ENCODE results near the gene SH3RF3. TPM values are rescaled to one million over a fixed set of nuclear protein-coding genes. Genes with fewer than 3 reads are reported as not detected.

Gene SH3RF3
- total RNA-seq, 2 donors from 2014 or later: 1.0 to 1.7 TPM

- no peak overlapping the region for H3K27ac Mint-ChIP-seq
- peak in 1 of 2 donors; percentile 53 for DNase-seq (ENCODE audit: low spot score in 2 of 2)
- ATAC-seq: peak; percentile 44 to 73
- no peaks in the 10 kb centered on the region for H3K9me3 Mint-ChIP-seq
- peaks cover 0 to 6% of the 10 kb centered on the region in 2 donors for H3K36me3 Mint-ChIP-seq
These were observed 433 bp downstream of the SH3RF3 start for GRCh38 chr2:109129356-109129920.

GRCh38 chr2:109129921-109130722 lies 1.1 kb downstream of the SH3RF3 start:
- no peak for ATAC-seq
- H3K27ac Mint-ChIP-seq: peak overlapping the region; percentile 72 to 83
- peak in 1 of 2 donors; percentile 24 for DNase-seq (ENCODE audit: low spot score in 2 of 2)
- H3K36me3 Mint-ChIP-seq: peaks cover 0 to 6% of the 10 kb centered on the region in 2 donors
- H3K9me3 Mint-ChIP-seq: no peaks in the 10 kb centered on the region

- no peaks in the 10 kb centered on the region for H3K9me3 Mint-ChIP-seq
- H3K27ac Mint-ChIP-seq: no peak overlapping the region
- DNase-seq (ENCODE audit: low spot score in 2 of 2) (no peak), ATAC-seq (no peak)
- H3K36me3 Mint-ChIP-seq: peaks cover 0 to 6% of the 10 kb centered on the region in 2 donors
These were observed 1.7 kb downstream of the SH3RF3 start for GRCh38 chr2:109130723-109130995.

- Mint-ChIP-seq H3K36me3 (peaks cover 0 to 6% of the 10 kb centered on the region in 2 donors), H3K9me3 (no peaks in the 10 kb centered on the region), H3K27ac (no peak overlapping the region)
- DNase-seq (ENCODE audit: low spot score in 2 of 2) (no peak), ATAC-seq (no peak)
These were observed 2.8 kb downstream of the SH3RF3 start for GRCh38 chr2:109131777-109132176.

DNA sequence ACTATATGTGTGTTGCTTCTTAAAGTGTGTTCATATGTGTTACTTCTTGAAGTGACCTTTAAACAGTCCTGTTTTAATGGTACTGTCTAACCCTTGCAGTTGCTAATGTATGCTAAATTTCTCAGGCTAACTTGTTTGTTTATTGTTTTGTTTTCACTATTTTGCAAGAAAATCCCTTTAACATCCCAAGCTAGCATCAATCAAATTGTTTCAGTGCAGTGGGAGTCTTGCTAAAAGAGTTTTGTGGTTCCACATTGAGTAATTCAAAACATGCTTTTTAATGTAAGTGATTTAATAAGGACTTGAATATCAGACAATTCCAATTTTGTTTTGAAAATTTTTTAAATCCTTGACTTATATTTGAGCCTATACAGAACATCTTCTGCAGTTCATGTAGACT lies 3.6 kb downstream of the SH3RF3 start:
- Mint-ChIP-seq H3K27ac (no peak overlapping the region), H3K36me3 (peaks cover 0 to 6% of the 10 kb centered on the region in 2 donors), H3K9me3 (no peaks in the 10 kb centered on the region)
- DNase-seq (ENCODE audit: low spot score in 2 of 2) (no peak), ATAC-seq (no peak)

DNA sequence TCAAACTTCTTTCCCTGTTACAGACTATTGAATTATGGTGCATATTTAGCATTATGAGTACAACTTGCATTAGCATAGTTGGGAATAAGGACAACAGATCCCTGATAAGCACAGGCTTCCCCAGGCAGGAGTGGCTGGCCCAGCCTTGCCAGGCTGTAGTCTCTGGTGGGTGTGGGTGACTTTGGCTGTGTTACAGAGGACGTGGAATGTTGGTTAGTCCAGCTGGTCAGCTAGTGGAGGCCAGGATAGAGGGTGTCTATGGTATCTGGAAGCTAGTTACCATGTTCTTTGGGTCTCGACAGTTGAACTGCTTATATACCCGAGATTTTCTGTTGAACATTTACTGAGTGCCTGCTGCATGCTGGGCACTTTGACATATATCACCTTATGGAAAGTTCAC lies 4.7 kb downstream of the SH3RF3 start:
- H3K9me3 Mint-ChIP-seq: no peaks in the 10 kb centered on the region
- no peak for ATAC-seq
- H3K36me3 Mint-ChIP-seq: peaks cover 0 to 6% of the 10 kb centered on the region in 2 donors
- no peak overlapping the region for H3K27ac Mint-ChIP-seq
- no peak for DNase-seq (ENCODE audit: low spot score in 2 of 2)

- H3K27ac Mint-ChIP-seq: no peak overlapping the region
These were observed 5.8 kb downstream of the SH3RF3 start for GRCh38 chr2:109134741-109135358.

DNA sequence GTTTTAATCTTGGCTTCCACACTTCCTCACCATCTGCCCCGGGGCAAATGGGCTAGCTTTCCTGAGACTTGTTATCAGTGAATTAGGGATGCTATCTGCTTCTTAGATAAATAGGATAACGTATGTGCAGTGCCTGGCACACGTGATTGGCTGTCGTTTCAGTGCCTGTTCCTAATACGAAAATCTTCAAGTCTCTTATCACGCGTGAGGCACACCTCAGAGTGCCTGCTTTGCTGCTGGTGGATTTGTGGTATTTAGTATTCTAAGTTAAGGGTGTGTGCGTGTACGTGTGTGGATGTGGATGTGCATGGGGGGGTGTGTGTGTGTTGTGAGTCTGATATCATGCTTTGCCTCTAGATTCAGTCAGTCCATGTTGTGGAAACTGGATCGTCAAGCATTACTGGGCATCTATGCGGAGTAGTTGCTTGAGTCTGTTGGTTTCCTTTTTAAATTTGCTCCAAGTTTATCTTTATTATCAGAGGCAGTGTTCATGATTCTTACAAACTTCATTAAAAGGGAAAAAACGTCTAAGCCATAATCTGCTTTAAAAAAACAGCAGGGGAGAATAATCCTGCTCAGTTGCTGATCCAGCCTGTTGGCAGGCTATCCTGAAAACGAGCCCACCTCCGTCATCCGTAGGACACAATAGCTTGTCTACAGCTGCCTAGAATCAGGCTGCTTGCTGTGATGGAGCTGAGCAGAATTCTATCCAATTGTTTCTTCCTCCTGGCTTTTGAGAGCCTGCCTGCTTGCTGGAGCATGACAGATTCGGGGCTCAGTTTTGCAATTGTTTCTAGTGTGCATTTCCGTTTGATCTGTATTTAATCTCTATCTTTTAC lies 6.6 kb downstream of the SH3RF3 start:
- H3K36me3 Mint-ChIP-seq: no peaks in the 10 kb centered on the region
- H3K9me3 Mint-ChIP-seq: no peaks in the 10 kb centered on the region
- DNase-seq (ENCODE audit: low spot score in 2 of 2) (peak in 1 of 2 donors; percentile 28), ATAC-seq (no peak)
- H3K27ac Mint-ChIP-seq: no peak overlapping the region

More at GRCh38 chr2:109134741-109135358, 5.8 kb downstream of the SH3RF3 start:
- no peak for DNase-seq (ENCODE audit: low spot score in 2 of 2)
- peaks cover 0 to 6% of the 10 kb centered on the region in 2 donors for H3K36me3 Mint-ChIP-seq
- H3K9me3 Mint-ChIP-seq: no peaks in the 10 kb centered on the region
- ATAC-seq: peak in 1 of 2 donors; percentile 24

- no peak overlapping the region for H3K27ac Mint-ChIP-seq
- peak in 1 of 2 donors; percentile 4 for DNase-seq (ENCODE audit: low spot score in 2 of 2)
- no peaks in the 10 kb centered on the region for H3K9me3 Mint-ChIP-seq
- no peaks in the 10 kb centered on the region for H3K36me3 Mint-ChIP-seq
- no peak for ATAC-seq
These were observed 7.5 kb downstream of the SH3RF3 start for GRCh38 chr2:109136542-109136941.

- DNase-seq (ENCODE audit: low spot score in 2 of 2): no peak
- H3K9me3 Mint-ChIP-seq: no peaks in the 10 kb centered on the region
- H3K36me3 Mint-ChIP-seq: no peaks in the 10 kb centered on the region
- H3K27ac Mint-ChIP-seq: no peak overlapping the region
- ATAC-seq: no peak
These were observed 8.6 kb downstream of the SH3RF3 start for GRCh38 chr2:109137616-109138015.

DNA sequence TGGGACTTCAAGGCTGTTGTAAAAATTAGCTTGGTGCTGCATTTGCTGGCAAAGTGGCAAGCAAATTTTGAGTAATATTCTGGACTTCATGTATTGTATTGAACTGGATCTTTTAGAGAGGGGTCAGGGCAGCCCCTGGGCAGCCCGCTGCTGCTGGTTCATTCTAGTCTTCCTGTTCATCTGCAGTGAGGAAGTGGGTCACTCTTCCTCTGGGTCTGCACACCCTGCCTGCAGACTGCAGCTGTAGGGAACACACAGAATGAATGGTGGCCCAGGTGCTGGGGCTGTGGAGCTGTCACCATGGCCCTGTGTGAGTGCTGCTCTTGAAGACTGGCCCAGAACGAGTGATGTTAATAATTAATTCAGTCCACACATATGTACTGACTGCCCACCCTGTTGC lies 9.4 kb downstream of the SH3RF3 start:
- H3K27ac Mint-ChIP-seq: no peak overlapping the region
- ATAC-seq (no peak), DNase-seq (ENCODE audit: low spot score in 2 of 2) (no peak)
- no peaks in the 10 kb centered on the region for H3K36me3 Mint-ChIP-seq
- H3K9me3 Mint-ChIP-seq: no peaks in the 10 kb centered on the region

DNA sequence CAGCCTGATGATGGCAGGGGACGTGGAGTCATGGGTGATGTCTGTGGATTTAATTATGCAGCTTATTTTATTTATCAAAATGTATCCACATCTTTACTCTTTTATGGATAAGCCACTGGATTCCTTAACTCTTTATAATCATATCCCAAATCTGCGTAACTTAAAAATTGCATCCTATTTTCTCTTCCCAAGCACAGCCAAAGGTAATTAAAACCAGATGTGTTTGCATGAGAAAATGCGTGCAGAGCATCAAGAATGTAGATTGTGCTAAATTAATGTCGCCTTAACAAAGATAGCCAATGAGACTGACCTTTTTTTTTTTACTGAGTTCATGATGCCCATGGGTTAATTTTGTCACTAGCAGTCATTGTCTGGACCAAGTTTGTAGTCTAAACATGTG lies 10.0 kb downstream of the SH3RF3 start:
- Mint-ChIP-seq H3K27ac (no peak overlapping the region), H3K36me3 (no peaks in the 10 kb centered on the region), H3K9me3 (no peaks in the 10 kb centered on the region)
- DNase-seq (ENCODE audit: low spot score in 2 of 2) (no peak), ATAC-seq (no peak)

DNA sequence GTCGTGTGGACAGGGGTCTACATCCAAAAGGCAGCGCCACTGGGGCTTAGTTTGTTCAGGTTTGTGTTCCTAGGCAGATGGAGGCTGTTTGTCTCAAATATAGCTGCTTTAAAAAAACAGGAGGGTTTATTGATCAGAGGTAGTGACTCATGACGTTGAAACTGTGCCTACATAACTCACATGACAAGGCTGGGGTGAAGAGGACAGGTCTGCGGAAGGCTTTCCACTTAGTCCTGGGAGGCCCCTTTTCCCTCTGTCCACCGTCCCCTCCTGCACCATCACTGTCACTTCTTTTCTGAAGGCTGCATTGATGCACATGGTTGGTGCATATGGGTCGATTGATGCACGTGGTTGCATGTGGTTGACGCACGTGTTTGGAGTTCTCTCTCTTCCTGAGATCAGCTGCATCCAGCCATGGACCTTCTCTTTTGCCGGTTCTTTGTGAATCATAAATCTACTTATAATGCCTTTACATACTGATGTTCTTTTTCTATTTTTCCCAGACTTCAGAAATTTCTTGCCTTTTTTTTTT lies 10.9 kb downstream of the SH3RF3 start:
- DNase-seq (ENCODE audit: low spot score in 2 of 2): no peak
- H3K9me3 Mint-ChIP-seq: no peaks in the 10 kb centered on the region

GRCh38 chr2:109141006-109141600 lies 12.1 kb downstream of the SH3RF3 start:
- DNase-seq (ENCODE audit: low spot score in 2 of 2): no peak
- Mint-ChIP-seq H3K36me3 (no peaks in the 10 kb centered on the region), H3K27ac (no peak overlapping the region), H3K9me3 (no peaks in the 10 kb centered on the region)
- ATAC-seq: no peak

More for the DNA sequence above, 10.9 kb downstream of the SH3RF3 start:
- ATAC-seq: no peak
- no peaks in the 10 kb centered on the region for H3K36me3 Mint-ChIP-seq
- no peak overlapping the region for H3K27ac Mint-ChIP-seq

GRCh38 chr2:109141727-109142283 lies 12.8 kb downstream of the SH3RF3 start:
- Mint-ChIP-seq H3K9me3 (no peaks in the 10 kb centered on the region), H3K27ac (no peak overlapping the region), H3K36me3 (no peaks in the 10 kb centered on the region)
- DNase-seq (ENCODE audit: low spot score in 2 of 2) (no peak), ATAC-seq (no peak)
